Activated CD8-positive, alpha-beta memory T cell treated with anti-CD3 and anti-CD28 coated beads for 4 hours (primary cell): ENCODE results near the gene RNF213.
"Not testable (repeated sequence)": the region's sequence is repeated elsewhere in the genome, so short reads cannot be mapped to it uniquely, and the experiment has no call there.

Experiments
- DNase-seq, 2 donors: peaks; one replicate each; pipeline ENCODE4 v3.0.0-alpha.2; 2020; ENCODE audit warnings: low read depth in 2 of 2

Gene RNF213

GRCh38 chr17:80223838-80224497 lies 36.7 kb upstream of the RNF213 start:
- DNase-seq = no peak

- DNase-seq = no peak
Observed at GRCh38 chr17:80224683-80225082, 36.0 kb upstream of the RNF213 start.

GRCh38 chr17:80225230-80225629 lies 35.4 kb upstream of the RNF213 start:
- DNase-seq = no peak

- DNase-seq = no peak
Observed at GRCh38 chr17:80227156-80227555, 33.5 kb upstream of the RNF213 start.

- DNase-seq = no peak
Observed at GRCh38 chr17:80227666-80228065, 33.0 kb upstream of the RNF213 start.

GRCh38 chr17:80228477-80228876 lies 32.2 kb upstream of the RNF213 start:
- DNase-seq = no peak

GRCh38 chr17:80229011-80229410 lies 31.6 kb upstream of the RNF213 start:
- no peak for DNase-seq

- DNase-seq = no peak
Observed at GRCh38 chr17:80232438-80232837, 28.2 kb upstream of the RNF213 start.

GRCh38 chr17:80233202-80233601 lies 27.4 kb upstream of the RNF213 start:
- DNase-seq = no peak

GRCh38 chr17:80236911-80237310 lies 23.7 kb upstream of the RNF213 start:
- no peak for DNase-seq

- no peak for DNase-seq
Observed at GRCh38 chr17:80237386-80237785, 23.3 kb upstream of the RNF213 start.

GRCh38 chr17:80242505-80242904 lies 18.1 kb upstream of the RNF213 start:
- DNase-seq = no peak

GRCh38 chr17:80243526-80244433 lies 16.9 kb upstream of the RNF213 start:
- DNase-seq = no peak

- DNase-seq = not testable (repeated sequence)
Observed at GRCh38 chr17:80244448-80244847, 16.2 kb upstream of the RNF213 start.

GRCh38 chr17:80244871-80245509 lies 15.7 kb upstream of the RNF213 start:
- no peak for DNase-seq

GRCh38 chr17:80245566-80246265 lies 14.9 kb upstream of the RNF213 start:
- DNase-seq = no peak

- DNase-seq = no peak
Observed at GRCh38 chr17:80246266-80246681, 14.4 kb upstream of the RNF213 start.

GRCh38 chr17:80246726-80247125 lies 13.9 kb upstream of the RNF213 start:
- no peak for DNase-seq

- DNase-seq = no peak
Observed at GRCh38 chr17:80247561-80247960, 13.1 kb upstream of the RNF213 start.

GRCh38 chr17:80248001-80248893 lies 12.4 kb upstream of the RNF213 start:
- DNase-seq = no peak
